ENCODE measurements around the gene PRDM15.

GRCh38 chr21:41752231-41752681 is 126.9 kb downstream of the PRDM15 start:
- TF ChIP-seq MAX (IDR thresholded peaks at IDR 0.05) (no peak), ZBTB7A (IDR thresholded peaks at IDR 0.05; ENCODE audit: low read depth) (no peak), RAD21 (IDR thresholded peaks at IDR 0.05; ENCODE audit: low read depth) (no peak), REST (IDR thresholded peaks at IDR 0.05; ENCODE audit: low read depth) (no peak), CEBPB (IDR thresholded peaks at IDR 0.05) (no peak), EP300 (IDR thresholded peaks at IDR 0.05; ENCODE audit: borderline replicate concordance) (no peak)

Measured in Ishikawa (cell line).